D341Med (cell line): Measurements from ENCODE around the gene CHIT1.

Experiments
- DNase-seq: peaks from one replicate; pipeline ENCODE4 v3.0.0; 2012; ENCODE audit warnings: low spot score

CHIT1 gene

DNA sequence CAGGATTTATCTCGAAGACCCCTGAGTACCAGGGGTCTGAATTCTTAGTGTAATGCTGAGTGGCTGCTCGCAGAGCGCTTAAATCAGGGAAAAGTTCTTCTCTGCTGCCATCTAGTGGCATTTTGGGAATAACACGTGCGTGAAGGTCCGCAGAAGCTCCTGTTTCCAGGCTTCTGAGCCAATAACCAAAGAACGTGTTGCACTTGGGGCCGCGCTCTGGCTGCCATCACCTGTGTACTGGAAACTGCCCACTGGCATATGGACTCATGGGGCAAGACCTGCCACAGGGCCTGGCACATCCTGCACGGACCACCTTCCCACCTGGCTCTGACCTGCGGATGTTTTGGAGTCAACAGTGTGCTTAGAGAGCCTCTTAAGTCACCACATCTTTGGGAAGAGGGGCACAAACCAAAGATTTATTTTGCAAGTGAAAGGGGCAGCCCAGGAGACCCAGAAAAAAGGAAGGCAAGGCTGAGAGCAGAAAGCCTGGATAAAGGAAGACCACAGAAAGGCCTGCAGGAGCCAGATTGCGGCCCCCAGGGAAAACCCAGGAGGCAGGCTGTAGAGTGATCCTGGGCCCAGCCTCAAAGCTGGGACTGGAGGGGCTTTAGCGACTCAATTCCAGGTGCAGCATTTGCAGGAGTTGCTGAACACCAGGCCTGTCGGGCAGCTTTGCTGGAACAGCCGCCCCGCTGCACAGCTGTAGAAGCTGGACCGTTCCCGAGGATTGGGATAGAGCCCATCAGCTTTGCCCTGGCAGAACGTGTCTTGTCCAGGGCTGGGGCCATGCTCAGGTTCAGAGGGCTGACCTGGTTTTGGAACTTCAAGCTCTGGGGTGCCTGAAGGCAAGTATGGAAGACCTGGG is 13.0 kb downstream of the CHIT1 start:
- DNase-seq, result peak; percentile 84

DNA sequence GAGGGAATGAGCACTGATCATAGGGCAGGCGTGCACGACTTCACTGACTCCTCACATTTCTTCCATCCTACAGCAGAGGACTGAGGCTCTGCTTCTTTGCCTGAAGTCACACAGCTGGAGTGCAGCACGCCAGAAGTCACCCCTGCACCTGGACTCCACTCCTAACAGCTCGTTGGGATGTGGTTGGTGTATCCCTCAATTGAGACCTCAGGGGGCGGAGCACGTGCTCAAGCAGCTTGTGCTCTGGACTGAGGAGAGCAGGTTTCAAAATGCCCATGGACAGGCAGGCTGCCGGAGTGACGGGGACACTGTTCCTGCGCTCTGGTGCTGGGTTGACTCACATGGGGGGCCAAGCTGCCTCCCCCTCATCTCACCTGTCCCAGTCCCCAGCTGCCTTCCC is 13.9 kb downstream of the CHIT1 start:
- no peak for DNase-seq

DNA sequence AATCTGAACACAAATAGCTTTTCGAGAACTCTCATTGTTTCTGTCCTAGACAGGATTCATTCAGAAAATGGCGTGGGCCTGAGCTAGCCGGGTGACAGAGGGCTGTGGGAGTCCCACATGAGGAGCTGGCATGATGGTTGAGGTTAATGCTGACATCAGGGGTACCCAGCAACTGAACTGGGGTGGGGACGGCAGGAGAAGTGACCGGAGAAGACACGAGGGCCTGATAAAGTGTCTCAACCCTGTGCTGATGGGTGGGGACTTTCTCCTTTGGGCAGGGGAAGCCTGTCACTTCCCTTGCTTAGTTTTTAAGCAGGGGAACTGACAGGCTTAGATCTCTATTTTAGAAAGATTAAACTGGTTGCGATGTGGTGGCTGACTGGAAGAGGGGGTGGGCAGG is 14.6 kb downstream of the CHIT1 start:
- no peak for DNase-seq

DNA sequence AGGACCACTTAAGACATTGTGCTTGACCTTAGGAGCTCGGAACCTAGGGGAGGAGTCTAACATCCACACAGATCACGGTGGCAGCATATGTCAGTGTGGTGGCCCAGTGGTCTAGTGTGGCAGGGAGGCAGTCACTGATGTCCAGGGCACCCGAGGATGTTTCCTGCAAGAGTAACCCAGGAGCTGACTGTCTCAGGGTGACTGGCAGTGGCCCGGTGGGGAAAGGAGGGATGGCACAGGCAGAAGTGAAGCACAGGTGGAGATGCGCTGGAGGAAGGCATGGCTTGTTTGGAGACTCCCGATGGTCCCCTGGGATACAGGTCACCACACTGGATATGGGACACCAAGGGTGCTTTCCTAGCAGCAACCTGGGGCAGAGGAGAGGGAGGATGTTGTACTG is 16.3 kb downstream of the CHIT1 start:
- DNase-seq, result no peak

DNA sequence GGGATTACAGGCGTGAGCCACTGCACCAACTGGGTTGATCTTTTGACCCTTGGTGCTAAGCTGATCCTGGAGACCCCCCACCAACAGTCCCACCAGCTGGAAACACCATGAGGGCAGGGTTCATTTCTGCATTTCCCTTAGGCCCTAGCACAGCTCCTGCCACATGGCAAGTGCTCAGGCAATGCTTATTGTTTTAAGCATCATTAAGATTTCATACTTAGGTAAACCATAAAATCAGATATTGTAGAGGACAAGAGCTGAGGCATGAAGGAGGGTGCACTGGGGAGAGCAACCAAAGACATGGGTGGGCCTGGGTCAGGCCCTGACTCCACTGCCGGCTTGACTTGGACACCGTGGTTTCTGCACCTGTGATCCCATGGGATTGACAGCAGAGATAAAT is 17.7 kb downstream of the CHIT1 start:
- no peak for DNase-seq

DNA sequence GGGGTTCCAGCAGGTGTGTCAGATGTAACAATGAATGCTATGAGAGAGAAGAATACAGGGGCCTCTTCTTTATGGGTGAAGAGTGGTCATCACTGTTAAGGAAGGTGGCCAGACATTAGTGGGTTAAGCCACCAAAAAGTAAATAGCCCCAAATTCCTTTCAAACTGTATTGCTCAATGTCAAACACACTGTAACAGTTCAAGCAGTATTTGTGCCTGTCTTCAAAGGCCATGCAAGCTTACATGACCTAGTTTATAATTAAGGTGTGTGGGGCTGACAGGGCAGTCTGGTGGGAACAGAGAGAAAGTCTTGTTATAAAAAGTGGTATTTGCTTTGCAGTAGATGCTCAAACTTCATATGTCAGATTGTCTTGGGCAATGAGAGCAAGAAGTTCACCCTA is 18.5 kb downstream of the CHIT1 start:
- no peak for DNase-seq

DNA sequence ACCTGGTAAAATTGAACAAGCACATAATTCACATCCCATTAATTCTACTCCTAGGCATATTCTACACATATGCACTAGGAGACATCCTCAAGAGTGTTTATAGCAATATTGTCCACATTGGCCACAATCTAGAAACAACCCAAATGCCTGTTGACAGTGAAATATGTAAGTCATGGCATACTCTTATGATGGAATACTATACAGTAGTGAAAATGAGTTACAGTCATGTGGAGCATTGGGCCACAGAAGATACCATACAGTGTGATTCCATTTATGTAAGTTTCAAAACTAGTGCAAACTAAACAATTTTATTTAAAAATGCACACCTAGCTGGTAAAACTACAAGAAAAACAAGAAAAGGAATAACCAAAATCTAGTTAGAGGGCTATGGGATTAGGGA is 19.1 kb downstream of the CHIT1 start:
- no peak for DNase-seq

DNA sequence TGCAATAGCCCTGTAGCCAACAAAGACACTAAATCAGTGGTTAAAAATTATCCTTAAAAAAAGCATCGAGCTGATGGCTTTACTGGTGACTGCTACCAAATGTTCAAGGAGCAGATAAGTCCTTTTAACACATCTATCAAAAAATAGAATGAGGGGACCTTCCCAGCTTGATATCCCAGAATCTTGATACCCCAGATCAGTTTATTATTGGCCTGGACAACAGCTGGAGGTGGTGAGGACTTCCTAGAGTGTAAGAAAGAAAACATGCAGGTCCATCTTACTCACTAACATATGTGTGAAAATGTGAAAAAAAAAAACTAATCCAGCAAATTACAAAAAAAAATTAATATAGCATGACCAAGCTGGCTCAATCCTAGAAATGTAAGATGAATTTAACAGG is 21.3 kb downstream of the CHIT1 start:
- DNase-seq, result no peak

DNA sequence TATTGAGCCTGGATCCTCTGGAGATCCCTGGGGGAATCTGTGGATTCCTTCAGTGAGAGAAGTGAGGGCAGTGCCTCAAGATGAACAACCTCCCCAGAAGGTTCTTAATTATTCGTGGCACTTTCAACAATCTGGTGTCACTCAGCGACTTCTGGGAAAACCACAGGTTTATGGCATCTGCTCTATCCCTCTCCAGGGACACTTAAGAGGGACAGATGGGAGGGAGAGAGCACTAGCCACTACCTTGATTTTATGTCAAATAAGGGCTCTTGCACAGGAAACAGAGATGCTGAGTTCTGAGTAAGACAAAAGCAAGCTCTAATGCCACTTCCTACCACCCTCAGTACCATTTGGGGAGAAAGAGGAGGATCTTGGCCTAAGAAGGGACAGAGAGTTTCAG is 21.7 kb downstream of the CHIT1 start:
- no peak for DNase-seq

DNA sequence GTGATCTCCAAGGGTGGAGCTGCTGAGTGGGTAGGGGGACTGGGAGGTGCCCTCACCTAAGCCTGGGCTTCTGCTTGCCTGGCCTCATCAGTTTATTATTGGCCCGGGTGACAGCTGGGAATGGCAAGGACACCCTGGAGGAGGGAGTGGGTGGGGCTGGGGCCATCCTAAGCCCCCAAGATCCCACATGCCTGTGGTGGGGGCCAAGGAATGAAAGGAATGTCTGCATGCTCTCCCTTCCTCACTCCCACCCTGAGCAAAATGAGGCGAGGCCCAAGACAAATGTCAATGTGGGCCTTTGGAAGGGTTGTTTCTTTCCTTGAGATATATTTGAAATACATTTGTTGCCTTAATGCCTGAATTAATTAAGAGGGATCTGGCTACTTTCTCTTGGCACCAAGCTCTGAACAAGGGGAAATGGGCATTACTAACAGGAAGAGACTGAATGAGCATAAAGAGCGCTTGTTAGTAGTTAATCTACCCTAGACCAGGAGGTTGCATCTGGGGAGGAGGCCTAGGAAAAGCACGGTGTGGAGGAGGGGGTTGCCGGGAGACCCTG is 23.3 kb downstream of the CHIT1 start:
- DNase-seq, result no peak

DNA sequence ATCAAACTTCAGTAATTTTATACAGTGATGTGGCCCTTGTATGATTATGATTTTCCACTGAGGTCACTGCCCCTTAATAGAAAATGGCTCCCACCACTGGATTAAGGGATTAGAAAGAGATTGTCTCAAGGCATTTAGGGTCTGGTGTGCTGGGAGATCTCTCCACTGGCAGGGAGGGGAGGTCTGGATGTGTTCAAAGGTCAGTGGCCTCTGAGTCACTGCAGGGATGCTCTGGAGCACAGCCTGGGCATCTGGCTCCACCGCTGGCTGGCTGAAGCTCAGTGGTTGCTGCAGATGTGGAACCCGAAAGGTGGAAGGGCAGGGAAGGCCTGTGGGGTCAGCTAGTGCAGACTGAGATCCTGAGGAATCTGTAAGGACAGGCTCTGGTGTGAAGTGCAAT is 24.7 kb downstream of the CHIT1 start:
- DNase-seq, result no peak

DNA sequence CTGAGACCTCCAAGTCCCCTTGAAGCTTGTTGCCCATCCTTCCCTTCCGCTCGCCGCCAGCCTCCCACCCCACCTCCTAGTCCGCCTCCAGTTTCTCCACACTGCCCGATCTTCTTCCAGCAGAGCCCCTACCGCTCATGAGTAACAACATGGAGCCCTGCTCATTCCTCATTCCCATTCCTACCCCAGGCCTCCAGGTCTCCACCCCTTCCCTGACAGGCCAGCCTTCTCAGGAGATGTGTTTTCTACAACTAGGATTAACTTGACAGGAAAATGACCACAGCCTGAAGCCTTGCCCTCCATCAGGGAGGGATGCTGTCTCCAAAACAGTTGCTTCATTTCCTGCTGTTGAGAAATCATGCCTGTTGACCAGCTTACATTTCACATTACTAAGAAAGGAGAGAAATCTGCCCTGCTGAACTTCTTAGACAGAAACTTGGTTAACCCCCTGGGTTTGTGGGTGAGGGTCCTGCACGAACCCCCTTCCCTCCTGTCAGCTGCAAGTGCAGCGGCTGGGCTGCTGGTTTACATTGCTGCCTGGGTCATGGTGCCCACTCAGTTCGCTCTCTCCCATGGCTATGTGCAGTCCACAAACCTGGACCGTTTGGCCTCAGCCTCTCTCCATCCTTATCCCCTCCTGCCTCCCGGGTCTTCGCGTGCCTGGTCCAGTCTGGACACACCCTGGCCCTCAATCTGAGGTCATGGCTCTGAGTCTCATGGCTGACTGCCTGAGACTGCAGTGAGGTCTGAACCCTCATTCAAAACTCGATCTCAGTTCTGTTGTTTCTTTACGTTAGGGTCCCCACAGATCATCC is 26.8 kb downstream of the CHIT1 start:
- no peak for DNase-seq

DNA sequence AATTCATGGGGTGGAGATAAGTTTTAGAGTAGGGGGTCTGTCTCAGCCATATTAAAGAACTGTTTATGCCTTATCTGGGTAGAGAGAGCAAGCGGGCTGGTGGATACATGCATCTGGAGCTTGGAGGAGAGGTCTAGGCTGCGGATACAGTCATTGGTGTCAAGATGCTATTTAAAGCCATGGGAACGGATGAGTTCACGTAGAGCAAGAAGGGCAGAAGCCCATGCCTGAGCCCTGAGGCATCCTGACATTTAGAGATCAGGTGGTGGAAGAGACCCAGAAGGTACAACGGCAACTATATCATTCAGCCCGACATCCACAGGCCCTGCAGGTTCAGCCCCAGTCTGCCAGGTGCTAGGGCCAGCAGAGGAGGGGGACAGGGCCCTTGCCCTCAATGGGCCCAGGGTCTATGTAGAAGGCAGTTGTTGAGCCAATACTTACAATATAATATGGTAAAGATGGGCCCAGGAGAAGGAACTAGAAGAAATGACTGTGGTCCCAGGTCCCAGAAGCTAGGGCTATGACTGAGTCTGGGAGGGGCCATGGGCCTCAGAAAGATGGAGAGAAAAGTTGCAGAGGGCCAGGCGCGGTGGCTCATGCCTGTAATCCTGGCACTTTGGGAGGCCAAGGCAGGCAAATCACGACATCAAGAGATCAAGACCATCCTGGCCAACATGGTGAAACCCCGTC is 27.8 kb downstream of the CHIT1 start:
- DNase-seq, result no peak

DNA sequence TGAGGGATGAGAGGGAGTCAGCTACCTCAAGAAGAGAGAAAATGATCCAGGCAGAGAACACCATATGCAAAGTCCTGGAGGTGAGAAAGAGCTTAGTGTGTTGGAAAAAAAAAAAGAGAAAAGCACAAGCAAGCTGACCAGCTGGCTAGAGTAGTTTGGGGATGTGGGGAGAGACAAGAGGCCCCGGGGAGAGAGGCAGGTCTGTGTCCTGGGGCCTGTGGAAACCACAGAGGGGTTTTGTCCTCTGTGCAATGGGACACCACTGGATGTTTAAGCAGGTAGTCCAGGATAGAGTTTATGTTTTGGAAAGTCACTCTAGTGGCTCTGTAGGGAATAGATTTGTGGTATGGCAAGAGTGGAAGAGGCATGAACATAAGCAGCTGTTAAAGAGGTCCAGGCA is 28.6 kb downstream of the CHIT1 start:
- no peak for DNase-seq

DNA sequence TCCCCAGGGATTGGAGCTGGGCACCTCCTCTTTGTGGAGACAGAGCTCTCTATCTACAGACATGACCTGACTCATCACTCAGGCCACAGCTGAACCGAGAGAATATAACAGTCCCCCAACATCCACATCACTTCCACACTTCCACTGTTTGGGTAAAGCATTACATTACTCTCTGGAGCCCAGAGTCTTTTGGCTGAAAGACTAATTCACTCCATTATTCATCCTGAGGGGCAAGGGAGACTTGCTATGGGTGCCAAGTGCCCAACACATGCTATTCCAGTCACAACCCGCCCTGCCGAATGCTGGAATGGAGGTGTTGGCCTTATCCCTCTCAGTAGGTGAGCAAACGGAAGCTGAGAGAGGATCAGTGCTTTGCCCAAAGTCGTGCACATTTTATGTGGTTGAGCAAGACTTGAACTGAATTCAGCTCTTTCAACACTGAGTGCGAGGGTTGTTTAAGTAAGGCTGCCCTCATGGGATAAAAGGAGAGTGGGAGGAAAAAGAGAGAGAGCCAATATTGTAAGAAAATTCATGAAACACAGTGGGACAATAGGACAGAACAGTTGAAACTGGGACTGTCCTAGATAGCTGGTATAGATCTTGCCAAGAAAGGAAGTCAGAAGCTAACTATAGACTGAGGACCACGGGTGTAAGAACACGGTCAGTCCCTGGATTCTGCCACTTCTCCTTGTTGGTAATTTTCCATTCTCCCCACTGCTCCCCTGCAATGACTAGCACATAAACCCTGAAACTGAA is 29.5 kb downstream of the CHIT1 start:
- DNase-seq, result no peak

DNA sequence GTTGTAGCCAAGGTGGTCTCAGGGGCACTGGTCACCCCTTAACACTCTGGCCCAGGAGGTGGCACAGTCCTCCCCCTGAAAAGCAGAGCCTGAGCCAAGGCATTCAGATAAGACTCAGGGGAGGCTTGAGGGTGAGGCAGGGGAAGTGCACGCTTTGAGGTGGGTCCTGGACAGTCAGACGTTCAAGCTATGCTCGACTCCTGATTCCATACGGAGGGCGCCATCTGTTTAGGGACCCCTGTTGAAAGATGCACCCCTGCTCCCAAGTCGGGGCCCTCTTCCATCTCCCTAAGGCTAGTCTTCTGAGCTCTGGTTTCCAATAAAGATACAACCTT is 30.0 kb downstream of the CHIT1 start:
- no peak for DNase-seq

DNA sequence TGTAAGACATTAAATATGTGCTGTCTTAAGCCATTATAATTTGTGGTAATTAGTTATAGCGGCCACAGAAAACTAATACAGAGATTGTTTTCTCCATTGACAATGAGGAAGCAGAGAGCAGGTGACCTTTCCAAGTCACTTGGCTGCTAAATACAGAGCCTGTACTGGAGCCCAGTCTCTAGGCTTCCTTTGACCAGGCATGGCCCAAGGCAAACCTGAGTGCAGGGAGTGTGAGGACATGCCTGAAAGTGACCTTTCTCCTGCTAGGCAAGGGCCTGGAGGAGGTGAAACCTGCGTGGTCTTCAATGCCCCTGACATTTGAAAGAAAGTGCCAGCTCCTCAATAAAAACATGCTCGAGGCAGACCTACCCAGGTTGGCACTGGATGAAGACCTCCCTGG is 30.5 kb downstream of the CHIT1 start:
- DNase-seq, result no peak

DNA sequence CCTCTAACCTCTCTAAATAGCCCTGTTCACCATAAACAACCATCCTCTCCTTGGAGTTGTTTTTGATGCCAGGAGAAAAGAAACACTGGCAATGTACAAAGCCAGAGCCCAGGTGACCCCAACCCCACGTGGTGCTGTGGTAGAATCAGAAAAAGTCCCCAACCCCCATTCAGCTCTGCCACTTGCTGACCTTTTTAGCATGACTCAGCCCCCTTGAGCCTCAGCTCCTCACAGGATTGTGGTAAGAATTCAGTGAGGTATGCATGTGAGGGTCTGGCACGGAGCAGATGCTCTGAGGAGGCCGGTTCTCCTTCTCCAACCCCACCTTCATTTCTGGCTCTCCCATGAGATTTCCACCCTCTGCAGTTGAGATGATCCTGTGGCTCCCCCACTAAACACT is 31.8 kb downstream of the CHIT1 start:
- DNase-seq, result no peak

DNA sequence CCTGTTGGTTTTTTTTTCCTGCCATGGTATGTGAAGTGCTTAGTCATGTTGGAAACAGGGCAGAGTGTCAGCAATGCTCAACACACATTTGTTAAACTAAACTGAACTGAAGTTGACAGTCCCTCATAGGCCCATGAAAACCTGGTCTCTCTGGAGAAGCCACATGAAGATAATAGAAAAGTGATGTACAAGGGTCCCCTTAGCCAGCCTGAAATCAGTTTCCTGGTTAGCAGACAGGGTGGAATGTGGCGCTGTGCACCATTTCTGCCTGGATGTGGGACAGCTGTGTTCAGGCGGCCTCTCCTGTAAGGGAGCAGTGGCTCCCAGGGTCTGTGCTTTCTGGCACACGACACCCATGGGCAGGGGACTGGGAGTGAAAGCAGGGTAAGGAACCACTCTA is 33.1 kb downstream of the CHIT1 start:
- no peak for DNase-seq

DNA sequence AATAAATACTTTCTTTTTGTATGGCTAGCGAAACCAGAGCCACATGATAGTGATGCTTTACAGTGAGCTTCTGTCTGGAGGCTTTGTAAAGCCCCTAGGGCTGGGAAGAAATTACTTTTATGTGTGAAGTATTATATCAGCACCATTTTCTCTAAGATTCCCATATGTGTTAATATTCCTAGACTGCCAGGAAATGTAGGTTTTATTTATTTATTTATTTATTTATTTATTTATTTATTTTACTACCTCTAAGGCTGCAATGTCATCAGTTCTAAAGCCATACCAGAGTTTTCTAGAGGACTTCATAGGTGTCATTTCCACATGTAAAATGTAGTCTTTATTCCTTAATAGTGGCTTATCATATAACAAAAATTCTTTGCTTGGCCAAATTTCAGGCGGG is 38.5 kb downstream of the CHIT1 start:
- no peak for DNase-seq

DNA sequence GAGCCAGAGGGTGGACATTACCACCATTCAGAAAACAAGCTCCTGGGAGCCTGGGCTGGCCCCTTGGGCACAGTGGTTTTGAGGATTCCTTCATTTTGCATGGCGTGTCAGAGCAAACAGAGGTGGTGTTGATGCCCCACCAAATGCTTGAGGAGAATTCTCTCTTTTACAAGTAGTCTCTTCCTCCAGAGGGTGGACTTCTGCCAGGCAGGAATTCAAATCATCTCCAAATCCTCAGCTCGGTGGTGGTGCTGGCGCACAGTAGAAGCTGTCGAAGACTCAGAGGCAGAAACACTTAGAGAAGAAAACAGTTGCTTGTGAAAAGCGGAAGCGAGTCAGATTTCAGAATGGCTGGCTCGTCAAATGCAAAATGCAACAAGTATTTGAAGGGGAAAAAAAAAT is 39.5 kb downstream of the CHIT1 start:
- DNase-seq, result no peak

DNA sequence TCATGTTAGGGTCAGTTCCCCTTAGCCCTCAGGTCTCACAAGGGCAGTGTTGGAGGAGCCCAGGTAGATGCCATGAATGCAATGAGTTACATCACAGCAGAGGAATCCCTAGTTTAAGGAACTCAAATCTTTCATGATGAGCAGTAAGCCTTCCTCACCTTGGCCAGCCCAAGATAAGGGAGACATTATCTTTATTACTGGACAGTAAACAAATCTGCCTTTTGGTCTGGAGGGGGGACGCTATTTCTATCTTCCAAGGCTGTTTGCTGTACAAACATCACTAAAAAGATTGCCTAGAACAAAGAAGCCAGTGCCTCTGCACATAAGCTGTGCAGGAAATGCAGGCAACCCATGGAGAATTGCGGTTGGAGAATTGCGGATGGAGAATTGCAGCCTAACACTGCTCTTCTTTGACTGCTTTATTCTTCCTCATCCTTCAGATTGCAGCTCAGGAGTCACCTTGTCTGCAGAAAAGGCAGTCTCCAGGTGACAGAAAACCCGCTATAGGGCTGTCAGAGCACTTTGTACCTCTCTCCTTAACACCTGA is 40.7 kb downstream of the CHIT1 start:
- DNase-seq, result no peak
